ENCODE results near the gene CD84. TPM values are rescaled to one million over a fixed set of nuclear protein-coding genes. Genes with fewer than 3 reads are reported as not detected.

The CD84 gene, protein sequence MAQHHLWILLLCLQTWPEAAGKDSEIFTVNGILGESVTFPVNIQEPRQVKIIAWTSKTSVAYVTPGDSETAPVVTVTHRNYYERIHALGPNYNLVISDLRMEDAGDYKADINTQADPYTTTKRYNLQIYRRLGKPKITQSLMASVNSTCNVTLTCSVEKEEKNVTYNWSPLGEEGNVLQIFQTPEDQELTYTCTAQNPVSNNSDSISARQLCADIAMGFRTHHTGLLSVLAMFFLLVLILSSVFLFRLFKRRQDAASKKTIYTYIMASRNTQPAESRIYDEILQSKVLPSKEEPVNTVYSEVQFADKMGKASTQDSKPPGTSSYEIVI
- total RNA-seq = not detected in 2 replicates

DNA sequence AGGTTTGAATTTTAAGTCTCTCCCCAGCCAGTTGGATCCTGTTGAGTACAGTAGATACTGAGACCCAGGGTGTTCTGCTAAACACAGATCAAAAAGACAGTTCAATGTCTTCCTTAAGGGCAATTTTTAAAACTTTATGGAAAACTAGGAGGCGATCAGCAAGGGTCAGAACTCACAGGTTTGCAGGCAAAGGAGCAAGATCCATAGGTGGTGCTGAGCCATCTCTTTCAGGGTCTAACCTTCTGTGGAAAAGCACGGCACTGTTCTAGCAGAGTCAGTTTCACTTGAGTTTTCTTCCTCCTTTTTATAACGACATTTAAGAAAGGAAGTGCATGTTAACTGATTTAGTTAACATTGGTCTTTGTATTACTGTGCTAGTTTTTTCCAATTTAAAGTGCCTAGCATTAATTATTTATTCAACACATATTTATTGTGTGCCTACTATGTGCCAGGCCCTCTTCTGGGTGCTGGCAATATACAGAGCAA lies at the start of gene CD84:
Gene CD84 (minus strand): TSS at position 281 of the 486 bp plus-strand sequence. CDS start 59 bp downstream, at position 222.

DNA sequence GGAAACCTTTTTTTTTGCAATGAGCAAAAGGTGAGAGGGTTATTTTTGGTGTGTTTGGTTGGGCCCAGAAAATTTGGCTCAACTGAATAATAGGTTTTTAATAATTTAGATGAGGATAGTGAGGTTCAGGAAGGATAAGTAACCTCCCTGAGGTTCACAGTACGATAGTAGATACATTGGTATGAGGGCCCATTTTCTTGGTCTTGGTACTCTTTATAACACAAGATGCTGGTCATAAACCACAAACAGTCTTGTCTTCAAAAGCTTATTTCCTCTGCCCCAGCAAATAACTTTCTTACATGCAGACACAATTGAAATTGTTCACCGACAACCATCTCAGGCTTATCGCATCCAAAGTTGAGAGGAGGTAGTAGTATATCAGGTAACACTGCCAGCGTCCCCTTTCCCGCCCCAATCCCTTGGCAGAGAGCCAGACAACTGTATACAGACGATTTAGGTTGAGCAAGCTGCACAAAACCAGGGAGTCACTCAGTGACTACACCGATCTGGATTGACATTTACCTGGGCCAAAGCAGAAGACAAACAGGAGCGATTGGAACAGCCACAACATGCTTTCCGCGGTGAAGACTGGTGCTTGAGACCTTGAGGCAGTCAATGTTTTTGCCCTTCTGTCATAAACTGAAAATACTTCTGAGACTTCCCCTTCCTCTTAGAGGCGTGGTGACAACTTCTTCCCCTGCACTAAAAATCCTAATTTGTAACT lies 56.5 kb downstream of the CD84 start, which contains the start of gene SLAMF6:
Gene SLAMF6 (minus strand): TSS at position 634 of the 724 bp plus-strand sequence. CDS start 63 bp downstream, at position 571.

Other genes with a start within 250 kb of the CD84 start
- 331 and 398 TPM in 2 replicates for gene COPA, start 236.2 kb downstream of the CD84 start, total RNA-seq
- 102 and 111 TPM in 2 replicates for gene NCSTN, start 236.1 kb downstream of the CD84 start, total RNA-seq
- gene NHLH1, start 212.4 kb downstream of the CD84 start, total RNA-seq = 0.12 and 0.16 TPM in 2 replicates
- 0.12 and 0.49 TPM in 2 replicates for gene VANGL2, start 178.9 kb downstream of the CD84 start, total RNA-seq
- gene SLAMF6, start 56.2 kb downstream of the CD84 start, total RNA-seq = not detected in 2 replicates
- not detected in 2 replicates for gene SLAMF1, start 67.5 kb upstream of the CD84 start, total RNA-seq
- not detected in 2 replicates for gene CD48, start 132.3 kb upstream of the CD84 start, total RNA-seq
- gene SLAMF7, start 159.8 kb upstream of the CD84 start, total RNA-seq = not detected in 2 replicates
- not detected in 2 replicates for gene LY9, start 216.7 kb upstream of the CD84 start, total RNA-seq

Data from hair follicle dermal papilla cell (primary cell).